Esophagus muscularis mucosa (tissue), 4 donors: Measurements from ENCODE around the gene GLRX2. TPM values are rescaled to one million over a fixed set of nuclear protein-coding genes. Genes with fewer than 3 reads are reported as not detected.
A peak's percentile ranks its signal among the peaks of the same experiment; 100 is the strongest.

Experiments
- DNase-seq: peaks from one replicate; pipeline ENCODE4 v3.0.0-alpha.2; 2017; ENCODE audit errors: extremely low spot score
- H3K27ac ChIP-seq, 4 donors: fragments of 200-600 bp; sonication (generic); replicated peaks in 1 of 4; 1 replicate in 3 of 4; 2 replicates in 1 of 4; pipeline ENCODE4 v1.5.1; 2016 to 2019; ENCODE audit warnings: mild to moderate bottlenecking in 1 of 4
- H3K27me3 ChIP-seq, 4 donors: fragments of 200-600 bp; sonication (generic); one replicate each; pipeline versions ENCODE4 v1.5.1 to v1.6.0; 2016 to 2019
- H3K36me3 ChIP-seq, 4 donors: fragments of 200-600 bp; sonication (generic); one replicate each; pipeline ENCODE4 v1.5.1; 2016 to 2019
- H3K4me1 ChIP-seq, 4 donors: fragments of 200-600 bp; sonication (generic); one replicate each; pipeline ENCODE4 v1.5.1; 2016 to 2019
- H3K4me3 ChIP-seq, 4 donors: fragments of 200-600 bp; sonication (generic); 1 replicate in 2 of 4; 2 replicates in 2 of 4; pipeline ENCODE4 v1.5.1; 2016 to 2019; ENCODE audit warnings: mild to moderate bottlenecking in 4 of 4, moderate library complexity in 1 of 4
- H3K9me3 ChIP-seq, 4 donors: fragments of 200-600 bp; sonication (generic); 1 replicate in 3 of 4; 2 replicates in 1 of 4; pipeline ENCODE4 v1.5.1; 2016 to 2019
- CTCF ChIP-seq, 3 experiments: fragments of 200-600 bp in 2 of 3; fragments of 450-650 bp in 1 of 3; sonication (generic) in 2 of 3; IDR thresholded peaks; one replicate each; pipeline ENCODE4 v1.5.1; 2017 to 2019; ENCODE audit warnings: antibody characterized with exemption in 3 of 3, mild to moderate bottlenecking in 2 of 3, moderate library complexity in 1 of 3
- EP300 ChIP-seq: sonication (generic); formaldehyde crosslinking; IDR thresholded peaks from one replicate; pipeline ENCODE4 v1.6.1; 2017; ENCODE audit warnings: antibody characterized with exemption
- POLR2A ChIP-seq: fragments of 450-650 bp; IDR thresholded peaks from one replicate; pipeline ENCODE4 v1.6.1; 2017; ENCODE audit warnings: antibody characterized with exemption, moderate library complexity, mild to moderate bottlenecking, low read depth
- POLR2AphosphoS5 ChIP-seq, 2 donors: sonication (generic); formaldehyde crosslinking; IDR thresholded peaks; one replicate each; pipeline ENCODE4 v1.6.1; 2017; ENCODE audit warnings: antibody characterized with exemption in 2 of 2
- WGBS: methylation state at CpG from one replicate; pipeline ENCODE4 v1.1.5; 2018; 5-methylcytosine and 5-hydroxymethylcytosine counted together
- intact Hi-C: fragments of 100-400 bp; cut with DNase I; formaldehyde crosslinking; loops from one replicate; pipeline ENCODE4 v1.15.1; 2023
- total RNA-seq, 4 donors: library from RNA; depleted of rRNA; stranded (reverse); fragments of >200 nt; gene quantifications; one replicate each; pipeline versions ENCODE4 v1.1.0 to v1.2.1, GENCODE V29; 2016

Gene GLRX2
- total RNA-seq: 10 to 100 TPM in 2 of 4 donors, 1 to 10 TPM in 2; 8.1 to 12.1 (median 10.0) TPM

GRCh38 chr1:193104907-193105820 lies at the start of gene GLRX2:
Gene GLRX2 (minus strand): TSS chr1:193105414. CDS start chr1:193105382, 32 bp downstream.
- H3K27me3 ChIP-seq: no peaks in the 10 kb centered on the region
- peak; percentile 96 for DNase-seq
- peak within 1 kb of the TSS; percentile 72 to 88 (median 81) for H3K4me3 ChIP-seq
- peaks cover 17 to 28% (median 22%) of the 10 kb centered on the region in 4 donors for H3K4me1 ChIP-seq
- peaks cover 0 to 7% (median 5%) of the 10 kb centered on the region in 4 donors for H3K36me3 ChIP-seq
- peak within 1 kb of the TSS; percentile 91 to 96 (median 92) for H3K27ac ChIP-seq
- WGBS: 0% methylated on average over 7 of the region's 73 CpGs
- TF ChIP-seq EP300: no peak
- peak; percentile 76 to 92 for TF ChIP-seq POLR2AphosphoS5 (IDR thresholded peaks at IDR 0.05)
- peak; percentile 42 for TF ChIP-seq POLR2A
- TF ChIP-seq CTCF (IDR thresholded peaks at IDR 0.05): peak in 1 of 3 experiments; percentile 36
- H3K9me3 ChIP-seq: no peaks in the 10 kb centered on the region
- intact Hi-C loops: loop anchor here (1.0 to 5.0 kb wide), 2 partner anchors 16 to 43 kb away; no protein-coding TSS in a partner anchor

- Histone ChIP-seq H3K27me3 (no peaks in the 10 kb centered on the region), H3K36me3 (peaks cover 18 to 68% (median 40%) of the 10 kb centered on the region in 4 donors), H3K4me1 (peaks cover 0 to 20% (median 7%) of the 10 kb centered on the region in 4 donors), H3K4me3 (no peak overlapping the region), H3K9me3 (no peaks in the 10 kb centered on the region), H3K27ac (no peak overlapping the region)
- no peak for TF ChIP-seq EP300
- TF ChIP-seq CTCF (IDR thresholded peaks at IDR 0.05): no peak
- TF ChIP-seq POLR2A: no peak
- TF ChIP-seq POLR2AphosphoS5 (IDR thresholded peaks at IDR 0.05): no peak
- WGBS: 62% methylated on average over 1 of the region's 1 CpG
- no peak for DNase-seq
- intact Hi-C loops: no loop called here
Observed at GRCh38 chr1:193144999-193145398, 39.8 kb upstream of the GLRX2 start.

GRCh38 chr1:193144361-193144938 lies 39.2 kb upstream of the GLRX2 start:
- H3K4me3 ChIP-seq: no peak overlapping the region
- no peak overlapping the region for H3K27ac ChIP-seq
- H3K27me3 ChIP-seq: no peaks in the 10 kb centered on the region
- H3K9me3 ChIP-seq: no peaks in the 10 kb centered on the region
- no peak for TF ChIP-seq POLR2A
- no peak for TF ChIP-seq POLR2AphosphoS5 (IDR thresholded peaks at IDR 0.05)
- no peak for TF ChIP-seq EP300
- TF ChIP-seq CTCF (IDR thresholded peaks at IDR 0.05): no peak
- intact Hi-C loops: no loop called here
- H3K36me3 ChIP-seq: peaks cover 23 to 69% (median 43%) of the 10 kb centered on the region in 4 donors
- 83% methylated on average over 5 of the region's 5 CpGs for WGBS
- H3K4me1 ChIP-seq: peaks cover 0 to 21% (median 7%) of the 10 kb centered on the region in 4 donors
- DNase-seq: no peak

- TF ChIP-seq CTCF (IDR thresholded peaks at IDR 0.05): peak in 2 of 3 experiments; percentile 25 to 43
- TF ChIP-seq EP300: no peak
- no peak for TF ChIP-seq POLR2AphosphoS5 (IDR thresholded peaks at IDR 0.05)
- TF ChIP-seq POLR2A: no peak
- H3K4me3 ChIP-seq: no peak overlapping the region
- peaks cover 29 to 69% (median 44%) of the 10 kb centered on the region in 4 donors for H3K36me3 ChIP-seq
- WGBS: 58% methylated on average over 1 of the region's 1 CpG
- no peaks in the 10 kb centered on the region for H3K9me3 ChIP-seq
- H3K27ac ChIP-seq: no peak overlapping the region
- intact Hi-C loops: no loop called here
- peaks cover 0 to 21% (median 7%) of the 10 kb centered on the region in 4 donors for H3K4me1 ChIP-seq
- DNase-seq: no peak
- H3K27me3 ChIP-seq: no peaks in the 10 kb centered on the region
Observed at GRCh38 chr1:193143285-193143684, 38.1 kb upstream of the GLRX2 start.
